OCI-M2 (cell line): ENCODE data around the gene SDC4.
"Not testable (repeated sequence)": the region's sequence is repeated elsewhere in the genome, so short reads cannot be mapped to it uniquely, and the experiment has no call there.

Experiments used
- DNase-seq: peaks from one replicate; lab custom pipeline; 2025; ENCODE audit not compliant: unreplicated experiment; lab: John Stamatoyannopoulos, UW

SDC4 gene

GRCh38 chr20:45363611-45364492, 15.6 kb upstream of the SDC4 start:
- DNase-seq = no peak

DNA sequence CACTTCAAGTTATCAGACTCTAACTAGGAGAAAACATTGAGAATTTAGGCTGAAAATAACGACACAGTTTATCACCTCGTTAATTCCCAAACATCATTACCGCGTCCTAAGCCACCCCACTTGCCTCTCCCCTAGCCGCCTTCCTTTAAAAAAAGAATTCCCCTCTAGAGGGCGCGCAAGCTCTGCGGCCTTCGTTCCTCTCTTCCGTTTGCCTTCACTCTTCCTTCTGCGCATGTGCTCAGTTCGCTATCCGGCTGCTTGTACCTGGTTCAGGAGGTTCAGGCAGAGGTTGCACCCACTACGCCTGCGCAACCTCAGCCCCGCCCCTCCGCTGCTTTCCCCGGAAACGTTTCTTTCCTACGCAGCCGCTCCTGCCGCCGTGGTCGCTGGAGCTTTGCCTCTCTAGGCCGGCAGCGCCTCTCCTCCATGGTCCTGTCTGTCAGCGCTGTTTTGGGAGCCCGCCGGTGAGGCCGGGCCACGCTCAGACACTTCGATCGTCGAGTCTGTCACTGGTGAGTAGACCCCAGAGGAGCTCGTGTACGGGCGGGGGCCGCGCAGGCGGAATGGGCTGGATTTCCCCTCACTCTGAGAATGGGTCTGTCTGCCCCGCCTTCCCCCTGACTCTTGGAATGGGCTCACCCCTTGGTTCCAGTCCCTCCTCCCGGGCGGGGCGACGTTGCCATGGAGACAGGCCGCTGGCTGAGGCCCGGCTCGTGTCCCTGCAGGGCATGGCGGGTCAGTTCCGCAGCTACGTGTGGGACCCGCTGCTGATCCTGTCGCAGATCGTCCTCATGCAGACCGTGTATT, 14.8 kb upstream of the SDC4 start, which contains the start of gene SYS1:
SYS1 (plus strand) TSS at position 353 of the 807 bp plus-strand sequence; CDS start at position 729, 376 bp downstream.
- DNase-seq = peak; percentile 97

DNA sequence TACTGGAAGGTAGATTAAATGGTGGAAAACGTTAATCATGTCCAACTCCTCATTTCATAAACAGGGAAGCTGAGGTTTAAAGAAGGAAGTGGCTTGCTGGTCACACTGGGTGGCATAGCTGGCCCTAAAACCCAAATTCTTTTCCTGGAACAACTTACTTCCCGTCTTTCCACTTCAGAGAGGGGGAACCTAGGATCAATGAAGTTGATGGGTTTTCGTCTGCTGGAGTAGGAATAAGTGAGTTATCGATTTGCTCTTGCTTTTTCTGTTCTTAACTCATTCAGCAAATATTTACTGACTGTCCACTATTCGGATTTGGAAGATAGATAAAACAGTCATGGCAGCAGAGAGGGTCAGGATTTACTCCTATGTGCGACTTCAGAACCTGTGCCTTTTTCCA, 13.6 kb upstream of the SDC4 start:
- no peak for DNase-seq

GRCh38 chr20:45359406-45360148, 11.4 kb upstream of the SDC4 start:
- no peak for DNase-seq

DNA sequence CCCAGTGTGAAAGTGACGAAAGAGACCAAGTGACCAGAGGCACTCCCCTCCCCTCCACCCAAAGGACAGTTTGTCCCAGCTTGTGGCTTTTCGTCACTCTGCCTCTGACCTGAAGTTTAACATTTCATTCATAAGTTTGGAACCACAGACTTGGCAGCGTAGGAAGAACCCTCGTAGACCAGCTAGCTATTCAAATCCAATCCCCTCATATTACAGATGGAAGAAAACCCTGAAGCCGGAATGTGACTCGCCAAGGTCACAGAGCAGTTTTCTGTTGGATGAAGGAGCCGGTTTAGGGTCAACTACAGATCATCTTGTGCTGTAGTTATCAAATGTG, 10.8 kb upstream of the SDC4 start:
- DNase-seq = no peak

DNA sequence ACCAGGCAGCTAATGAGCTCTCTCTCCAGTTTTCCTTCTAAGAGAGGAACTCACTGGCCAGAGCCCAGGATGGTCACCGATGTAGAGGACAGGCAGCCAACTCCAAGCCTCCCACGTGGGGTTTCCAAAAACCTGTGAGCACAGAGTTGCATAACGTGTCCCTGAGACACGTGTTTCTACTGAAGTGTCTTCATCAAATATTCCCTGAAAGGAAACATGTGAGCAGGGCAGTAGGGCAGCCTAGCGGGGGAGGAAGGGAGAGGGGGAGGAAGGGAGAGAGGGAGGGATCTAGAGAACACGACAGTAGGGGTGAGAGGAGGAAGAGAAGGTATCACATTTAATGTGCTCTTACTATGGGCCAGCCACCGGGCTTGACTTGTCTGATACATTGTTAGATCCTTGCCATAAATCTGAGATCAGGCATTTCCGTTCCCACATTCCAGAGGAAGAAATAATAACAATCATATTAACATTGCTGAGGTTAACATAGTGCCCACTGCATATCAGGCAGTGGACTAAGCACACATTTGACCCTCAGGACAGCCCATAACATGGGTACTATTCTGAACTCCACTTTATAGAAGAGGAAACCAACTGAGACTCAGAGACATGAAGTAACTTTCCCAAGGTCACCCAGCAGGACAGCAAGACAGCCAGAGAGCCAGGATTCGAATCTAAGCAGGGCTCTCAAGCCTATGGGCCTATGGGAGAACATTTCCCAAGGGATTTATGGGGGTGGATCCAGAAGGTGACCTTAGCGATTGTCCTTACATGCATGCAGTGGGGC, 10.3 kb upstream of the SDC4 start:
- no peak for DNase-seq

DNA sequence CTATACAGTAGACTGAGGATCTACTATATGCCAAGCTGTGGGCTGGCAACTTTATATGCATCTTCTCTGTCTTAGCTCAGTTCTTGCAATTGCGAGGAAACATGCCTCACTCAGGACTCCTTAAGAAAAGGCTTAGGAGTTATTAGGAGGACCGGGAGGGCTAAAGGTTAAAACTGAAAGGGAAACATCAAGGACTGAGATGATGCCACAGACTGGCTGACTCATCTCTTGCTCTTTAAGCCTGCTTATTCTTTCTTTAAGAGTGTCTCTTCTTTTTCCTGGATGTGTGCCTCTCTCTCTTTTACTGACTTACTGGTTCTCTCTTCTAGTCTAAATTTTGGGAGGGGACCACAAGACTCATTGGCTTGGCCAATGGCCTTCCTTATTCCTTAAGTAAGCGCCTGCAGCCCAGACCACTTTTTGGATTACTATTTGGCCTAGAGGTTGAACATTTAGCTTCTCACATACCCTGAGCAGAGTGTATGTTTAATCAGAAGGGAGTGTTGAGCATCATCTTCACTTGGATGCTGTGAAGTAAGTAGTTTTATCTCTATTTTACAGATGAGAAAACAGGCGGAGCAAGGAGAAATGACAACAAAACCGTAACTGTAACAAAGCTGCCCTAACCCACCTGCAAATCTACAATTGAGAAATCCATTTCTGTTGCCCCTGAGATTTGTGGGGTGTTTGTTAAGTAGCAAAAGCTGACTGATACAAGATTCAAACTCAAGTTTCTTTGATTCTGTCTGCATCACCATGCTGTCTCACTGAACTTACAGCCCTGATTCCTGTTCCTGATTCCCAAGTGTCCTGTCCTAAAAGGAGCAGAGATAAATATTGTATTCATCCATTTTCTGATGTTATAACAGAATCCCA, 7.2 kb upstream of the SDC4 start:
- no peak for DNase-seq

- DNase-seq = no peak
These were observed 6.4 kb upstream of the SDC4 start for GRCh38 chr20:45354423-45355208.

- DNase-seq = no peak
These were observed 5.5 kb upstream of the SDC4 start for GRCh38 chr20:45353746-45354145.

DNA sequence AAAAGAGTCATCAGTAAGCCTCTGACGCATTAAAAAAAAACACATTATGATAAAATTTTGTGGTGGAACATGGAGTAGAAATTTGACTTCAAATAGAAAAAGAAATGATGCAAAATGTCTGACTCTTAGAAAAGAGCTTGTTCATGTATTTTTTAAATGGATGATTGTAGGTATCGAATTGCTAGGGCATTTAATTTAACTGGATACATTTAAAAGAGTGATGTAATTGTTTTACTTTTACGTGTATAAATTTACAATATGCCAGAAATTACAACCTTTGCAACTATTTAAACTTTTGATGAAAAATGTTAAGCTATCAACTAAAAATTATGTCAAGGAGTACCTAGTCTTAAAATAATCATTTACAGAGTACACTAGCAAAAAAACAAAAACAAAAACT, 4.5 kb upstream of the SDC4 start:
- DNase-seq = no peak

DNA sequence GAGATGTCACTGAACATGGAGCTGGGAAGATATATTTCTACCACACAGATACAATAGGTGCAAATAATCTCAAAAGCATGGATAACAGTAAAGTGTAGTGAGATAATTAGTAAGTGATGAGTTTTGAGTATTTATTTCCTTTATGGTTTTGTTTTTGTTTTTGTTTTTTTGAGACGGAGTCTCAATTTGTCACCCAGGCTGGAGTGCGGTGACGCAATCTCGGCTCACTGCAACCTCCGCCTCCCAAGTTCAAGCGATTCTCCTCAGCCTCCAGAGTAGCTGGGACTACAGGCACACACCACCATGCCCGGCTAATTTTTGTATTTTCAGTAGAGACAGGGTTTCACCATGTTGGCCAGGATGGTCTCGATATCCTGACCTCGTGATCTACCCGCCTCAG, 2.6 kb upstream of the SDC4 start:
- not testable (repeated sequence) for DNase-seq

- no peak for DNase-seq
These were observed 2.0 kb upstream of the SDC4 start for GRCh38 chr20:45350217-45350616.

DNA sequence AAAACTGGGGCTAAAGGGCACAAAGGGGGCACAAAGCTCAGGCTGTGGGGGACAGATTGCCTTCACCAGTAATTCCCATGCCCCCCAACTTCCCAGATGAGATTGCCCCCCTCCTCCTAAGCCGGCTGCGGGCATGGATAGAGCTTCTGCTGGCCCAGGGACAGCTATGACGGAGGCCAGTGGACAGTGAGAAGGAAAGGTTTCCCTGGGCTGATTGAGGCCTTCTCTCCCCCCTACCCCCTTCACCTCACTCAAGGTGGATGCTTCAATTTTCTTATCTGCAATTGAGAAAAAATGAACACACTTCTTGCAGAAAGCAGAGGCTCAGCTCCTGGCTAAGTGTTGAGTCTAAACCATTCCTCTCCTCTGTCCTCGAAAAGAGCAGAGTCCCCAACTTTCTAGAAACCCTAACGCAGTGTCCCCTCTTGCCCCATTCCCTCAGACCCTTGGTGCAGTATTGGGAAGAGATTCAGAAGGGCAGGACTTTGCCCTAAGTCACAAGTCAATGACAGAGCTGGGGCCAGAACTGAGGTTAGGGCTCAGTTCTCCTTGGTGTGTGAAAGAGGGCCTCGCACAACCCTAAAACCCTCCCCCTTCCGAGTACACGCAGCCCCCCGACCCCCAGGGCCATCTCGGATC, 808 bp downstream of the SDC4 start:
- DNase-seq = no peak

DNA sequence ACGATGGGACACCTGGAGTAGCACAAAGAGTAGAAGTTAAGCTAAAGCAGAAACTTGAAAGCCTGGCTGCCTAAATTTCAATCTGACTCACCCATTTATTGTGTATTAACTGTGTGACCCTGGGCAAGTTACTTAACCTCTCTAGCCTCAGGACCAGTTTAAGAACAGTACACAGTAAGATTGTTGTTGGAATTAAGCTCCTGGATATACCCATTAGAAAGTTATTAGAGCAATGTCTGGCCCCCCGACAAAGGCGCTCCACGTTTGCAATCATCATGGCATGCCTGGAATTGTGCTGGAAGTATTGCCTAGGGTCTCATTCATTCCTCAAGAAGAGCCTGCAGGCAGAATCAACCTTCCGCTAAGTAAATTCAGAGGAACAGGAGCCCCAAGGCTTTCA, 1.4 kb downstream of the SDC4 start:
- no peak for DNase-seq

GRCh38 chr20:45346291-45346718, 1.9 kb downstream of the SDC4 start:
- no peak for DNase-seq

- DNase-seq = no peak
These were observed 2.9 kb downstream of the SDC4 start for GRCh38 chr20:45345104-45345936.

- DNase-seq = no peak
These were observed 3.9 kb downstream of the SDC4 start for GRCh38 chr20:45344168-45344860.
